HG02678 (cell line): ENCODE results near the gene GMDS.

Experiments used
- ATAC-seq: cut with Tn5 transposase; IDR thresholded peaks from one replicate; pipeline ENCODE4 v1.9.1; 2021; ENCODE audit warnings: mild to moderate bottlenecking, moderate library complexity; ENCODE audit not compliant: unreplicated experiment

Gene GMDS

DNA sequence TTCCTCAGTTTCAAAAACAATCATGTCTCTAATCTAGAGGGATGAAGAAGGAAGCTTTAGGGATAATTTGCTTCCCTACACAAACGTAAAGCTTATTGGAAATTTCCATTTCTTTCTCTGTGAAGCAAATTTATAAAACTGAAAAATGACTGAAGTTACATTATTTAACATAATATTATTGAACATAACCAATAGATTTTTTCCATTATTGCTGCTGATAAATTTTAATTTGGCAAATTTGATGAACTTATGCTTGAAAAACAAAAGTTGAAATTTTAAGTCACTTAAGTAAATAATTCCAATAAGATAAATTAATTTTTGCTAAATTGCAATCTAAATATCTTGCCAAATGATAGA, 140.9 kb downstream of the GMDS start:
- ATAC-seq = no peak

DNA sequence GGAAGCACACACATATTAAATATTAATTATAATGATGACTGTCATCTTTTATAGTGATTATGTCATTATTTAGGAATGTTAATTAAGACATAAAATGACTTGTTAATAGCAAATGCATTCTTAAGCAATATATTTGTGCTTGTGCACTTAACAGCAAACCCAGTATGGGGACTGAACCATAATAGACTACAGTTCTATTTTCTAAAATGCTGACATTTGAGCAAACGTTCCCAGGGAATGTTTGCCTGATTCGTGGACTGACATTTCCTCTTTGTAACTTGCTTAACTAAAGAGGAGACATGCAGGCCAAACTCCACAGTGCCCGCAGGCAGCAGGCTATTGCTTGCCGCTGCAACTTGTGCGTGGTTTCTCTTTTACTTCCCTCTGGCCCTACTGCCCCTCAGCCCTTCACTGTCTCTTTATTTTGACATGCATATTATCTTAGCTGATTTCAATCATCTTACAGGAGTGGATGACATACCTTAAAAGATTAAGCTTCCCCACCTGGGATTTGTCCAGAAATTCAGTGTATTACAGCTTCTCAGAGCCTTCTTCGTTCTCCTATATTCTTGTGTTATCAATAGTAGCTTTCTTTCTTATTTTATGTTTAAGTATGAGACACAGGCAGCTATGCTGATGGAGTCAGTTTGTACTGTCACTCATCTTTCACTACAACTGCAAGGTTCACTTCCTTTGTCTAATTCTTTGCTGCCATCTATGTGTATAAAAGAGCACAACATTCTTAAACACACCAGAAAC, 141.5 kb downstream of the GMDS start:
- no peak for ATAC-seq

DNA sequence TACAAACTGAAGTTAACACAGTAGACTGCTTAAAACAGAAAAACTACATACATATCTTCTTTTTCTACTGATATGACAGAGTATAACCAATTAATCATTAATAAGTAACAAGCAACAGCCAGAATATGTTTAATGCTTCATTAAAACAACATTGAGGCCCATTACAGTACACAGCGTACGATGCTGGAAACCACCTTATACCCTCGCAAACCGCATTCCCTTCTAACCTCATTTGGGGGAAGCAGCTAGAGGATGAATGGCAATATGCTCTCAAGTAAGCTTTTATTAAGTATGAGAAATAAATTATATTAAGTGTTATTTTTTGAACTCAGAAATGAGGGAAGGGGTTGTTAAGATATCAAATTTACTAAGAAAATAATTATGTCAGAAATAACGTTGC, 142.4 kb downstream of the GMDS start:
- no peak for ATAC-seq

DNA sequence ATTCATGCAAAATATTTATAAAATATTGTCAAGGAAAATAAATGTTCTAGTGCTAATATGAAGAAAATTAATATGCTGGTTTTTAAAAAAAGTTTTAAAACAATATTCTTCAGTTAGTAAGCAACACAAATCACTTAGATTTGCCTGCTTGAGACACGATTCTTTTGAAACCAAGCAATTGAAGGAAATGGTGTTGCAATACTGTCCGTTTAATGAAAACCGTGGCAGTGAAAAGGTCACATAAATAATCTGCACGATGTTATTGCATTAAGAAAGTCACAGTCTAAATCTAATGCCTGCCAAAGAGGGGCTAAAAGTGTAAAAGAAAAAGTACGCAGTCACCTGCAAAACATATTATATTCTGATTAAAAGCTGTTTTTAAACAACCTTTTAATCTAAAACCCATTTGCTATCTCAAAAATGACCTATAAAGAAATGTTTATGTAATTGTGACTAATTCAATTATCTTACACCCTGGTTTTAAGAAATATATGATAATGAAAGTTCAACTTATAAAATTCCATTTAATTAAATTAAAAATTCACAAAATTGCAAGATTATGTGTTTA, 143.0 kb downstream of the GMDS start:
- no peak for ATAC-seq

DNA sequence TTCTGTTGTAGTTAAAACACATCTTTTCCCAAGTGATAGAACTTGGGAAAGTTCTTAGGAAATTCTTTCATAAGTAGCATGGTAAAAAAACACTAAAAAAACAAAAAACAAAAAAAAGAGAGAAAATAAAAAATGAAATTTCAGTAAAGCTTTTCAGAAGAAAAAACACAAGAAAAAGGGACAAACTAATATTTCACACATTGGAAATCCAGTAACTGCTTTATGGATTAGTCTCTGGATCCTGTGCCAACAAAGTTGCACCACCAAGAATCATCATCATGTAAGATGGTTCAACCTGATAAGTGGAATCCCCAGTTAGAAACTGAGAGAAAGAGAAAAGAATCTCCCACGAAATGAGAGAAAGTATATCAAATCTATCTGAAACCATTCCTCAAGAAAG, 144.2 kb downstream of the GMDS start:
- no peak for ATAC-seq

DNA sequence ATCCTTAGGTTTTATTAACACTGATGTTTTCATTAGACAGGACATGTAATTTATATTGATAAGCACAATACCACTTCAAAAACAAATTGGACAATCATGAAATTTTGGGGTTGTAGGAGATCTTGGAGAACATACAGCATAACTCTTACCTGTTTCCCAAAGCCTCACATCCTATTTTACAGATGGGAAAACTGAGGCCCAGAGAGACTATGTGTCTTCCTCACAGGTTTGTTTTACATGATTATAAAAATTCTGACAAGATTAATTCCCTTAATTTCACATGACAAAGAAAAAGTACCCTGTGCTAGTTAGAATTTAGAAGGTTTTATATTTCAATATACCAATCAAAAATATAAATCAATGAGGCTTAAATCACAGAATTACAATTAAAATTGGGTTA, 145.5 kb downstream of the GMDS start:
- no peak for ATAC-seq

DNA sequence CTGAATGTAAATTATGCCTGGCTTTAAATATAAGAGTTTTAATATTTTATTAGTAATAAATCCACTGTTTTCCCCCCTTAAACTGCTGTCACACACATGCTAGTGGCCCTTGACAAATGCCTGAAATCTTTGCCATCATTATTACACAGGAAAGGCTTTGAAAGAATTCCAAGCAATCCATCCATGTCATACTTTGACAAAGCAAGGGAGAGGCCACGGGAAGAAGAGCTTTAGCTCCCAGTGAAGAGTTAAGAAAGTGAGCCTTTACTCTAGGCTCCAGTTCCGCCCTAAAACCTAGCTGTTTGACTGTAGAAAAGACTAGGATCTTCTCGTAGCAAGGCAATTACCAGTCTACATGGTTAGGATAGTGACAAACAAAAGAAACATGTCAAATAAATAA, 147.9 kb downstream of the GMDS start:
- no peak for ATAC-seq

DNA sequence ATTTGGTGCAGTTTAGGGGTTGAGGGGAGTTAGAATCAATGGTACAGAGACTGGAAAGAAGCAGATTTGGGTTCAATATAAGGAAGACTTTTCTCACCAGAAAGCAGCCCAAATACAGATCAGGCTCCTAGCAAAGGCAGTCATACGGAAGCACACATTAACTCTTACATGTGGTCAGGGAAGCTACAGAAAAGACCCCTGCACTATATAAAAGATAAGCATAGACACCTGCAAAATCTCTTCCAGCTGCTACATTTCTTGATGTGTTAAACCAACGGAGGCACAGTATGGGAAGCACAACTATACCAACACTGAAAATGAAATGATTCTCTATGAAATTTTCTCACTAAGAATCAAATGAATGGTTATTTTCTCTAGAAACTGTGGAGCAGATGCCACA, 150.8 kb downstream of the GMDS start:
- ATAC-seq = no peak

DNA sequence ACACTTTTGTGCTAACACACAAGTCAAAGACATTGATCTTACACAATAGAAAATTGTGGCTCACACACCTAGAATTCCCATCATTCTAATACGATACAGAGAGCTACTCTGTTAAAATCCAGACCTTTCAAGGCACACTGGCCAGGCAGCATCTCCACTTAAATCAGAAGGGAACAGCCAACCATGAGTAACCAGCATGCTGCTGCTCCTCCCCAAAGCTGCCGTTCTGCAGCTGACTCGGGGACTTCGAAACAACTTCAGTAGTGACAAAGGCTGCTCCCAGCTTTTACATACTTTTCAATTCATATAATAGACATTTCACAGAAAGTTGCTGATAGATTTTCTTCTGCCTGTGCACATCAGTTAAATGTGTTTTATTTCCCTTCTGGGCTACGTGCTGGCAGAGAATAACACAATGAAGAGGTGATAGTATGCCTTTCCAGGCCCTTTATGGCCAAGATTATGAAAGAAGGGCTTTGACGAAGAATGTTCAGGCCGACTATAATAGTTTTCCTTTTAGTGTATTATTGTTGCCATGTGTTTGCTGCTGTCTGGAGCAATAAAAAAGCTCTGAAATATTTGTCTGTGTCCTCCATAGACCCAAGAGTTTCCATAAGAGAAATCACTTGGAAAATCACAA, 159.0 kb downstream of the GMDS start:
- no peak for ATAC-seq

DNA sequence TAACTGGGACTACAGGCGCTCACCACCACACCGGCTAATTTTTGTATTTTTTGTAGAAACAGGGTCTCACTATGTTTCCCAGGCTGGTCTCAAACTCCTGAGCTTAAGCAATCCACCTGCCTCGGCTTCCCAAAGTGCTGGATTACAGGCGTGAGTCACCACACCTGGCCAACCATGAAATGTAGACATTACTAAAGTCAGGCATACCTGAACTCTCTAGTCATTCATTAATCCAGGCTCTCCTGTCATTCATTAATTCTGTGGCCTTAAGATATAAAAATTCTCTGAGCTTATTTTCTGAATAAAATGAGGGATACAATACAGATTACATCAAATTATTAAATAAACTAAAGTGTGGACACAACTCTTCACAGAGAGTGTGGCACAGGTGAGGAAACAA, 159.7 kb downstream of the GMDS start:
- ATAC-seq = no peak

DNA sequence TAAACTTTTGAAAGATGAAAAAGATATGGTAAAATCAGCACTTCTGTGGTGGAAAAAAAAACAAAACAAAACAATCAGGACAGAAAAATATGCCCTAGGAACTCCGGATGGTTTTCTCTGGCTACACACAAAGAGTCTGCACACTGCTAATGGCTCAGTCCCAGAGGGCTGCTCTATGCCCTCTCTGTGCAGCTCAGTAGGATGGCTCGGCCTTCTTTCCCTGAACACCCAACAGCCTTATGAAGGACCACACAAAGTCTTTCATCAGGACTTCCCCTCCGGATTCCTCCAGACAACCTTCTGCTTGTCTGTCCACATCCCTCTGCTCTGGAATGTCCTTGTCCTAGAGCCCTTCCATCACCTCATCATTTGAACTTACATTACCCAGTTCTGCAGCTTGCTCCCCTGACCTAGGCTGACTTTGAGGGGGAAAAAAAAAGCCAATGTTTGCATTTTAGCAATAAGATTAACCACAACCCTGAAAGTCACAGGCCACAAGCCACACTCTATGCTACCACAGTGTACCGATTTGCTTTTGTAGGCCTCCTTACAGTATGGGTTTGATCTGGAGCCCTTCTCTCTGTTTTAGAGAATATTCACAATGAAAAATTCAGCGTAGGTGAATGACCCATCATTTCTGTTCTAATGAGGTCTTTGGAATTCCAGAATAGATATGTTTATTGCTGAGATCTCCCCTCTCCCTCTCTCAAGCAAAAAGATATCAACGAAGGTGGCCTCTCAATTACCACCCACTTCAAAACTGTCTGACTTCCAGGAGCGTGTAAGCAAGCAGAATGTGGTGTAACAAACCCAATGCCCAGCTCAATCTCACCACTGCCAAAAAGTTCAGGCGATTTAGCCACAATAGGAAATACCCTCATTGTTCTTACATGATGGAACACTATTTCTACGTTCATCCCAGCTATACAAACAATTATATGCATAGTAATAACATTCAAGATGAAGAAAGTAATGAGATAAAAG, 164.0 kb downstream of the GMDS start:
- ATAC-seq = peak; percentile 91

DNA sequence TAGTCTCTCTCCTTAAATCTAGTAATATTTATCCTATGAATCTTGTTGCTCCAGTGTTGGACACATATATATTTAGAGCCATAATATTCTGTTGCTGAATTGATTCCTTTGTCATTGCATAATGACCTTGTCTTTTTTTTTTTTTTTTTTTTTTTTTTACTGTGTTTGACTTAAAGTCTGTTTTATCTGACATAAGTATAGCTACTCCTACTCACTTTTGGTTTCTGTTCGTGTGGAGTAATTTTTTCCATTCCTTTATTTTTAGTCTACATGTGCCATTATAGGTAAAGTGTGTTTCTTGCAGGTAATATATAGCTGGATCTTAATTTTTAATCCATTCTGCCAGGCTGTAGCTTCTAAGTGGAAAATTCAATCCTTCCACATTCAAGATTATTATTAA, 166.5 kb downstream of the GMDS start:
- no peak for ATAC-seq

DNA sequence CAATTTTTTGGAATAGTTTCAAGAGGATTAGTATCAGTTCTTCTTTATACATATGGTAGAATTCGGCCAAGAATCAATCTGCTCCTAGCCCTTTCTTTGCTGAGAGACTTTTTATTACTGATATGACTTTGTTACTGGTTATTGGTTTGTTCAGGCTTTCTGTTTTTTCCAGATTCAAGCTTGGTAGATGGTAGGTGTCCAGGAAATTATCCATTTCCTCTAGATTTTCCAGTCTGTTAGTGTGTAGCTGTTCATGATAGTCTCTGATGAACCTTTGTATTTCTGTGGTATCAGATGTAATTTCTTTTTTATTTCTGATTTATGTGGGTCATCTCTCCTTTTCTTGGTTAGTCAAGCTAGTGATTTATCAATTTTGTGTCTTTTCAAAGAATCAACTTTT, 167.6 kb downstream of the GMDS start:
- no peak for ATAC-seq

DNA sequence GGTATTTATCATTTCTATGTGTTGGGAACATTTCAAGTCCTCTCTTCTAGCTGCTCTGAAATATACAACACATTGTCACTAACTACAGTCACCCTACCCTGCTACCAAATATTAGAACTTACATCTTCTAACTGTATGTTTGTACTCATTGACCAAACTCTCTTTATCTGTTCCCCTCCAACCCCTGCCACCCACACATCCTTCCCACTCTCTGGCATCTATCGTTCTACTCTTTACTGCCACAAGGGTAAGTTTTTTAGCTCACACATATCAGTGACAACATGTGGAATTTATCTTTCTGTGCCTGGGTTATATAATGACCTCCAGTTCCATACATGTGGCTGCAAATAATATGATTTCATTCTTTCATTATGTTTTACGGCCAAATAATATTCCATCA, 171.9 kb downstream of the GMDS start:
- no peak for ATAC-seq

DNA sequence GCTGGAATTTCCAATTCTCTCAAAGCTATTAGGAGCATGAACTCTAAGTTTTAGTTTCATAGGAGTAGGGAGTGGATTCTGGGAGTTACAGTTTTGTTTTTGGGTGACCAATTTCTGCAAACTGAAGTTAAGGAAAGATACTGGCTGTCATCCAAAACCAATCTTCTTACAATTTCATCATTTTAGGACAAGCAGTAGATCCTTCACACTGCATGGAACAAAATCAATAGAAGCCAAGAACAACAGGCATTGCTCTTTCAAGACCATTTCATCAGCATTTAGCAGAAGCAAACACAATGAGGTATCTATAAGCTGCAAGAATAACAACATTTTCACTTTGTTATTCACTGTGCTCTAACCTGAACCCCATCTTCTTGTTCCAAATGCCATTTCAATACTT, 173.0 kb downstream of the GMDS start:
- no peak for ATAC-seq

DNA sequence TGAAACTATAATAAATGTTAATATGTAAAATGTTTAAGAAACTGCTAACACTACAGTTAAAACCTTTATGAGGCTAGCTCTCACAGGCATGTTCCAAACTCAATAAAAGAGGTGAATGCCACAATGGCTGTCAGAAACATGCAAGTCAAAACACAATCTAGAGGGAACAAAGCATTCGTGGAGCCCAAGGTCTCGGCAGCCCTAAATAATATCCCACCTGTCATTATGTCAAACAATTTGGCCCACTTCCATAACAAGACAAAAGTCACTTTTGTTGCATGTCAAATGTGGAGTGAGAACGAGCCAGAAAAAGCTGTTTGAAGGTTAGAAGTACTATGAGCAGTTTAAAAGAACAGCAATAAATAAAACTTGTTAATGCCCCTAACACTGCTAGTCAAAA, 181.9 kb downstream of the GMDS start:
- no peak for ATAC-seq

DNA sequence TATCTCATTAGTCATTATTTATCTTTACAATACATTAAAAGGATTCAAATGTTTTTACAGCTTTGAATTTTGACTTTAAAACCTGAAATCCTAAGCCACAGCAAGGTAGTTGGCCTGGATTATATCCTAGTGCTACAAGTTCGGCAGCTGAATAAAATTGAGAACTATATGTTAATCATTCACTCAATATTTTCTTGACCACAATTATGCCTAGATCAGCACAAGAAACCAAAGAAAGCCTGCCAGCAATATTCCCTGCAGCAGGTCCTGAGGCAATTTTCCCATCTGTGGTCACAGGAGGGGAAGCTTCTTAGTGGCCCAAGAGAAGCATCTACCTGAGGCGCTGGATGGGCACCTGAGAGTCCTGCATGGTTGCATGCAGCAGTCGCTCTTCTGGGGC, 183.5 kb downstream of the GMDS start:
- ATAC-seq = no peak

DNA sequence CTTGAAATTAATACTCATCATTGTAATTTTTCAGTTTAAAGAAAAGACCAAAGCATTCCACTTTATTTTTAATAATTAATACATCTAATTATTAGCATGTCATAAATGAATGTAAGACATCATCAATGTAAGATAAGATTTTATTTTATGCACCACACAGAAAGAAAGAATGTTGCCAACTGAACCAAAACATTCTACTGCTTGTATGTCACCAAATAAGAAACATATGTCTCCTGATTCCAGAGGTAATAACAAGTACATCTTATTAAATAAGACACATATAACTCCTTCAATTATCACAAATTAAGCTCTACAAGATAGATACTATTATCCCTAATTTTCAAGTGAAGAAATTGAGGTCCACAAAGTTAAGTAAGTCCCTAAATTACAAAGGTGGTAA, 189.5 kb downstream of the GMDS start:
- ATAC-seq = no peak

DNA sequence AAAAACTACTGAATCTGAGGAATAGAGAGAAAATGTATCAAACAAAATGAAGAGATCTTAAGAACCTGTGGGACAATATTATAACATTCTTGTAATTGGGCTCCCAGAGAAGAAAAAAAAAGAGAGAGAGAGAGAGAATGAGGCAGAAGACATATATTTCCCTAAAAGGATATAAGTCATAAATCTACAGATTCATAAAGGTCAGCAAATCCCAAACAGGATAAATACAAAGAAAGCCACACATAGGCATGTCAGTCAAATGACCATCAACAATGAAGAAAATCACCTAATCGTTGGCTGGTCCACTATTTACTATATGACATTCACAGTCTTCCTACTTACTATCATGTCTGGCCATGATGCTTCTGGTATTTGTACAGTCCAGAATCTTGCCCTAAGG, 190.3 kb downstream of the GMDS start:
- ATAC-seq = no peak

DNA sequence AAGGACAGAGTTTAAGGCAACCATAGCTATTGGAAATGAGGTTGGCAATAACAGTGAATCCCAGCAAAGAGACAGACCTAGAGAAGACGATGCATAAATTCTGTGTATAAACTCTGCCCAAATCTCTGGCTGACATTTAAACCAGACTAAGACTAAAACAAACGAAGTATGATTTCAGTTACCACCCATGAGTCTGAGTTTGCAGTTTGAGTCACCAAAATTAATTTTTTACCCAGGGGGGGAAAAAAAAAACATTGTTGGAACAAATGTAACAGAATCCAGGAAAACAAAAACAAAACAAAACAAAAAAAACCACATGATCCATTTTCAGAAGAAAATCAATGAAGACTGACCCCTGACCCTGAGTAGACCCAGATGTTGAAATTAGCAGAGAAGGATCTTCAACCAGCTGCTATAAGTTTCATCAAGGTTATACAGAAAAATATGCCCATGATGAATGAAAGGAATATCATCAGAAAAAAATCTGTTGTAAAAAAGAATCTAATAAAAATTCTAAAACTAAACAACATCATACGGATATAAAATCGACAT, 190.8 kb downstream of the GMDS start:
- no peak for ATAC-seq

DNA sequence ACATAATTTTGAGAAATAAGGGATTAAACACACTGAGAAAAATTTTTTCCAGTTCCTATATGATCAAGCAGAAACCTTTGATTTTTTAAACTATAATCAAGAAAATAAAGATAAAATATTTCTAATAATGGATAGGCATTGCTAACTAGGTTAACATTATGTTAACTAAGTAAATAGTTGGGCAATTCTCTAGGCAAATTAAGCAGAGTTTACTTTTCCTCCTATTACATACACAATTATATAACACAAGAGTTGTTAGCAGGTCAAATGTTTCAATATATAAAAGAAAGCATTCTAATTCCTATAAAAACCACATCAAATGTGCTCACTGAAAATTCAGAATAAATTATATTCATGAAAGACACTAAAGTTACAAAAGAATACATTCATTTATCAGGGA, 191.7 kb downstream of the GMDS start:
- no peak for ATAC-seq
